Right lobe of liver (tissue), 4 donors: ENCODE measurements around the gene STC2.

Source experiments
- POLR2A ChIP-seq: fragments of 450-650 bp; IDR thresholded peaks from one replicate; pipeline ENCODE4 v1.6.1; 2017; ENCODE audit warnings: antibody characterized with exemption, mild to moderate bottlenecking
- TF ChIP-seq, protein P1 (sequence below), 4 donors: fragments of 200-600 bp in 3 of 4; fragments of 450-650 bp in 1 of 4; IDR thresholded peaks; one replicate each; pipeline versions ENCODE4 v1.5.1 to v1.8.0; 2016 to 2022; ENCODE audit warnings: antibody characterized with exemption in 4 of 4, mild to moderate bottlenecking in 2 of 4
- donor health status: DM: no; HTN: no; CAD: no.
- donor health status: DM: no; HTN: no; CAD: no.
- donor health status: DM: no; HTN: yes; CAD: no.

DNA sequence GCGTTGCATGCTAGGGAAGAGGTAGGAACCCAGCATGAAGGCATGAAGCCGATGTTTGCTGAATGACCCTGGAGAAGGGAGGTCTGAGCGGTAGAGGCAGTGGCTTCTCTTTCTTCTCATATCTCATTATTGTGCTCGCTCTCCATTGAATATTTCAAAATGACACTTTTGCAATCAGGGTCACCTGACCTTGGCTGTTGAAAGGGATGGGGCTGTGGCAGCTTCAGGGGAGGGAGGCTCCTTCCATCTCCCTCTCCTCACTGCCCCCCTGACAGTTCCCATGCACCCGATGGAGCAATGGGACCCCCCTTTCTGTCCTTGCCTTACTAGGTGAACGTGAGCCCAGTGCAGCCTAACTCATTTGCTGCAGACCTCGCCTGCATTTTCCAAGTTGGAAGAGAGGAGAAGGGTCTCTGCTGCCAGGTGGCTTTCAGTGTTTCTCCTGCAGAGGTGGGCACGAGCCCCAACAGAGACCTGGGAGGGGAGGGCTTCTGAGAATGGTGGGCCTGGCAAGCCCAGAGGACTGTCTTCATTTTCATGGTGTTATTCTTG lies 17.9 kb downstream of the STC2 start:
- TF ChIP-seq POLR2A, result no peak
- TF ChIP-seq, protein P1, sequence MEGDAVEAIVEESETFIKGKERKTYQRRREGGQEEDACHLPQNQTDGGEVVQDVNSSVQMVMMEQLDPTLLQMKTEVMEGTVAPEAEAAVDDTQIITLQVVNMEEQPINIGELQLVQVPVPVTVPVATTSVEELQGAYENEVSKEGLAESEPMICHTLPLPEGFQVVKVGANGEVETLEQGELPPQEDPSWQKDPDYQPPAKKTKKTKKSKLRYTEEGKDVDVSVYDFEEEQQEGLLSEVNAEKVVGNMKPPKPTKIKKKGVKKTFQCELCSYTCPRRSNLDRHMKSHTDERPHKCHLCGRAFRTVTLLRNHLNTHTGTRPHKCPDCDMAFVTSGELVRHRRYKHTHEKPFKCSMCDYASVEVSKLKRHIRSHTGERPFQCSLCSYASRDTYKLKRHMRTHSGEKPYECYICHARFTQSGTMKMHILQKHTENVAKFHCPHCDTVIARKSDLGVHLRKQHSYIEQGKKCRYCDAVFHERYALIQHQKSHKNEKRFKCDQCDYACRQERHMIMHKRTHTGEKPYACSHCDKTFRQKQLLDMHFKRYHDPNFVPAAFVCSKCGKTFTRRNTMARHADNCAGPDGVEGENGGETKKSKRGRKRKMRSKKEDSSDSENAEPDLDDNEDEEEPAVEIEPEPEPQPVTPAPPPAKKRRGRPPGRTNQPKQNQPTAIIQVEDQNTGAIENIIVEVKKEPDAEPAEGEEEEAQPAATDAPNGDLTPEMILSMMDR (IDR thresholded peaks at IDR 0.05), result no peak
